GM21381 (cell line): ENCODE results near the gene SCYL2.
"Not testable (repeated sequence)": the region's sequence is repeated elsewhere in the genome, so short reads cannot be mapped to it uniquely, and the experiment has no call there.

Source experiments
- ATAC-seq: cut with Tn5 transposase; IDR thresholded peaks from one replicate; pipeline ENCODE4 v1.9.1; 2021; ENCODE audit warnings: mild to moderate bottlenecking, moderate library complexity; ENCODE audit not compliant: unreplicated experiment

The SCYL2 gene

DNA sequence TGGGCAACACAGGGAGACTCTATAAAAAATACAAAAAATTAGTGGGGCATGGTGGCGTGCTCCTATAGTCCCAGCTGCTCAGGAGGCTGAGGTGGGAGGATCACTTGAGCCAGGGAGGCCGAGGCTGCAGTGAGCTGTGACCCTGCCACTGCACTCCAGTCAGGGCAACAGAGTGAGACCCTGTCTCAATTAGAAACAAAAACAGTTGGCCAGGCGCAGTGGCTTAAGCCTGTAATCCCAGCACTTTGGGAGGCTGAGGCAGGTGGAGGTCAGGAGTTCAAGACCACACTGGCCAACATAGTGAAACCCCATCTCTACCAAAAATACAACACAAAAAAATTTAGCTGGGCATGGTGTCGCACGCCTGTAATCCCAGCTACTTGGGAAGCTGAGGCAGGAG is 1.9 kb upstream of the SCYL2 start:
- ATAC-seq: not testable (repeated sequence)

DNA sequence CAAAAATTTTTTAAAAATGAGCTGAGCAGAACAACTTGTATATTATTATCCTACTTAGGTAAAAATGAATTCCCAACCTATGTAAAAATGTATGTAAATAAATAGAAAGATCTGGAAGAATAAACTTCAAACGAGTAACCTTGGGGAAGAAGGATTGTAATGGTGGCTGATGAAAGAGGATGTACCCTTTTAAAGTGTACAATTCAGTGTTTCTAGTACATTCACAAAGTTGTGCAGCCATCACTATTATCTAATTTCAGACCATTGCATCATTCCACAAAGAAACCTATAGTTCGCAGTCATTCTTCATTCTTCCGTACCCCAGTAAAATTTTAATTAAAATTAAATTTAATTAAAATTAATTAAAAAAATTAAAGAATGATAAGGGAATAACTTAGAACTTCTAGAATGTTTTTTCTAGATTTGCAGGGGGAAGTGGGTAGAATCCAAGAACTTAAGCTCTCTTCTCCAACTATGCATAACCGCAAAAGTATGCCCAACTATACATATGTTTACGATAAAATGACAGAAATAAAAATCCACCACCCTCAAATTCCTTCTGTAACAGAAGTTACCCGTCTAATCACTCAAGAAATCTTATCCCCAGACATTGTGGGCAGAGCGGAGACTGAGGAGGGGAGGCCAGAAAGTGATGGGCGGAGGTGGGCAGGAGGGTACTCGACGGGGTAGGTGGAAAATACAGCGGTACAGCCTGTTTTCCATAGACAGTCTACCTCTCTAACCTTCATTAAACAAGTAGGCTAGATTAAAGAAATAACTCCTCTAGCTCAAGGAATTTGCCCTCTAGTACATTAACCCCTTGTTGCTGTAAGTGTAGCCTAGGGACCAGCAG is 1.0 kb upstream of the SCYL2 start:
- ATAC-seq: peak; percentile 13

GRCh38 chr12:100266585-100266834 is 467 bp upstream of the SCYL2 start:
- ATAC-seq: peak; percentile 86

GRCh38 chr12:100267603-100268281 is 765 bp downstream of the SCYL2 start:
- ATAC-seq: peak; percentile 5

GRCh38 chr12:100268835-100269564 is 2.0 kb downstream of the SCYL2 start:
- no peak for ATAC-seq

DNA sequence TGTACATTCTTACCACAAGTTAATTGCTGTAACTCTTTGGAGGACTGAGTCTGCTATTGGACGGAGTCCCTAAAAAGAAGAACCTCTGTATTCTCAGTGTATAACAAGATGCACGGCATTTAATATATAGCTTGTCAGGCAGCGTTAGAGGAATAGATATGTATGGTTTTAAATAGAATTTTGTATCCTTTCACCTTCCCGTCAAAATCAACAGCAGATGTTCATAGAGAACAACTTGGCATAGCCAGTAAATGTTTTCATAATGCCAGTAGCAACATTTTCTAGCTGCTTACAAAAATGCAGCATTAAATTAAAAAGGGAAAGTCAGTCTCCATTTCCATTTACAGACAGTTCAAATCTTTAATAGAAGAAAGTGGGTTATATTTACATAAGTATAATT is 6.8 kb downstream of the SCYL2 start:
- ATAC-seq: no peak

DNA sequence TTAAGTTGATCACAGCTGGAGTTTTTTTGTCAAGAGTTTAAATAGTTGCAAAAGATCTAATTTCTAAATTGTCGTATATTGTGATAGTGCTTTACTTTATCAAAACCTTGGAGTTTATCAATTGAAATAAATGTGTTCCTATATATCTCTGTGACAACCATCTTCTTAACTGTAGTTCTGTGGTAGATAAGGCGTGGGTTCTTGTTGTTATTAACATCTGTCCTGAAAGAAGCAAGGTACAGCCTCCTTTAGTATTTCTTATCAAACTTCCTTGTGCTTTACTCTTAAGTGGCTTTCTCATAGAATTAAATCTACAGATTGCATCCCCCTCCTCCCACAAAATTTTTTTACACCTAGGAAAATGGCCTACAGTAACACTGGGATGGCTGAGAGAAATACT is 7.3 kb downstream of the SCYL2 start:
- ATAC-seq: no peak

GRCh38 chr12:100279159-100279558 is 12.2 kb downstream of the SCYL2 start:
- ATAC-seq: no peak

GRCh38 chr12:100279607-100280244 is 12.7 kb downstream of the SCYL2 start:
- no peak for ATAC-seq

DNA sequence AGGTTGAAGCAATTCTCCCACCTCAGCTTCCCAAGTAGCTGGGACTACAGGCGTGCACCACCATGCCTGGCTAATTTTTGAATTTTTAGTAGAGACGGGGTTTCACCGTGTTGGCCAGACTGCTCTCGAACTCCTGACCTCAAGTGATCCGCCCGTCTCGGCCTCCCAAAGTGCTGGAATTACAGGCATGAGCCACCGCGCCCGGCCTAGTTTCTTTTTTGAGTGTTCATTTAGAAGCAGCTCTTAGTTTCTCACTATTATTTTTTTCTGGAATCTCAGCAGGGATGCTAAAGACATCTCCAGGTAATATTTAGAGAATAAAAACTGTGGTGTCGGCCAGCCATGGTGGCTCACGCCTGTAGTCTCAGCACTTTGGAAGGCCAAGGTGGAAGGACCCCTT is 17.6 kb downstream of the SCYL2 start:
- ATAC-seq: not testable (repeated sequence)

- ATAC-seq: no peak
Measured at GRCh38 chr12:100289038-100289437, 22.1 kb downstream of the SCYL2 start.

DNA sequence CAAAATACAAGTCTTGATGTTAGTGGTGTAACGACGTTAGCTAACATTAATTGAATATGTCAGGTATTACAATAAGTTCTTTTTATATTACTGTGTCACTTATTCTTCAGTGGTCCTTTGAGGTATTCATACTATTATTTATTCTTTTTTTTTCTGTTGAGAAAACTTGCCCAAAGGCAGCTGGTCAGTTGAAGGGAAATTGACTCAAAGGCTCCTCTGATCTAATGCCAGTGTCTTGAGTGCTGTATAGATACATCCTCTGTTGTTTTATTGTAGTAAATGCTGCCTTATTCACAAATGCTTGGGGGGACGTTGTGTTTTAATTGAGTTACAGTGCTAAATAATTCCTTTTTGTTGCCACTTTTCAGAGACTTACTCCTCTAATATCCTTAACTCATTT is 23.0 kb downstream of the SCYL2 start:
- ATAC-seq: no peak

DNA sequence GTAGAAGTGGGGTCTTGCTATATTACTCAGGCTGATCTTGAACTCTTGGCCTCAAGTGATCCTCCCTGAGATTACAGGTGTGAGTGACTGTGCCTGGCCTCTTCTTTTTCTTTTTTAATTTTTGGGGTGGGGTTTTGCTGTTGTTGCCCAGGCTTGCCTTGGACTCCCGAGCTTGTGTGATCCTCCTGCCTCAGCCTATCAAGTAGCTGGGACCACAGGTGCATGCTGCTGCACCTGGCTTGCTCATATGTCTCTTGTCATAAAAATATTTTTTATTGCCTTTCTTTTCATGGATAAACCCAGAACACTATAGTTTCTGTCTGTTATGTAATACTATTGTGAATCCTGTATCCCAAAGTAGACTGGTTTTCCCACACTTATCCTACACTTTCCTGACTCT is 26.0 kb downstream of the SCYL2 start:
- ATAC-seq: no peak

GRCh38 chr12:100294366-100294765 is 27.4 kb downstream of the SCYL2 start:
- not testable (repeated sequence) for ATAC-seq

DNA sequence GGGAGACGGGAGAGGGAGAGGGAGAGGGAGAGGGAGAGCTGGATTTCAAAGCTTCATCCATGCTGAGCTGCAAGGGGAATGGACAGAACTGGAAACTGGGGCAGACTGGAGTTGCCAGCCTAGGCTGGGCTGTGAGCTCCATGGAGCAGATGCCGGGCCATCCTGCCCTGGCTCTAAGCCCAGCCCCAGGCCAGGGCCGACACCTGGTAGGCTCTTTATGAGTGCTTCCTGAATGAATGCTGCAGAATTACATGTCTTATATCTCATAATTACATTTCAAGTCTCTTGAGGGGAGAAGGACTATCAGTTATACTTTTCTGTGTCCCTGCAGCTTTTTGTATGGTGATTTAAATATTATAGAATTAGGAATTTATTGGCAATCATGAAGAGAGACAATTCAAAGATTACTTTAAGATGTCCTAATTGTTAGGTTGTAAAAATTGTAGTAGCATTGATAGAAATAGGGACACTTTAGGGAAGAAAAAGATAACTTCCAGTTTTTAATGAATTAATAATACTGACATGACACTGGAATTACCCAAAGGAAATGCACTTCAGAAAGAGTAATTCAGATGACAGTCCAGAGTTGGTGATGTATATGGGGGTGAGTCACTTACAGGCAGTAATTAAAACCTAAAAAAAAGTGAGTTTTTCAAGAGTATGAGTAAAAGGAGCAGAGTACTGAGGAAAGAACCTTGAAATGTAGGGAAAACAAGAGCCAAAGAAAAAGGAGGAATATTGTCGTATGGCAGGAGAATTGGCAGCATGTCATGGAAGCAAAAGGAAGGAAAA is 29.0 kb downstream of the SCYL2 start:
- ATAC-seq: no peak

GRCh38 chr12:100302081-100302480 is 35.1 kb downstream of the SCYL2 start:
- no peak for ATAC-seq

GRCh38 chr12:100303831-100304230 is 36.9 kb downstream of the SCYL2 start:
- no peak for ATAC-seq

GRCh38 chr12:100304334-100304733 is 37.4 kb downstream of the SCYL2 start:
- not testable (repeated sequence) for ATAC-seq

DNA sequence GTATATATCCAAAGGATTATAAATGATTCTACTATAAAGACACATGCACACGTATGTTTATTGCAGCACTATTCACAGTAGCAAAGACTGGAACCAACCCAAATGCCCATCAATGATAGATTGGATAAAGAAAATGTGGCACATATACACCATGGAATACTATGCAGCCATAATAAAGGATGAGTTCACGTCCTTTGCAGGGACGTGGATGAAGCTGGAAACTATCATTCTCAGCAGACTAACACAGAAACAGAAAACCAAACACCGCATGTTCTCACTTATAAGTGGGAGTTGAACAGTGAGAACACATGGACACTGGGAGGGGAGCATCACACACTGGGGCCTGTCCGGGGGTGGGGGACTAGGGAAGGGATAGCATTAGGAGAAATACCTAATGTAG is 41.2 kb downstream of the SCYL2 start:
- not testable (repeated sequence) for ATAC-seq

- ATAC-seq: no peak
Measured at GRCh38 chr12:100311317-100311716, 44.3 kb downstream of the SCYL2 start.

DNA sequence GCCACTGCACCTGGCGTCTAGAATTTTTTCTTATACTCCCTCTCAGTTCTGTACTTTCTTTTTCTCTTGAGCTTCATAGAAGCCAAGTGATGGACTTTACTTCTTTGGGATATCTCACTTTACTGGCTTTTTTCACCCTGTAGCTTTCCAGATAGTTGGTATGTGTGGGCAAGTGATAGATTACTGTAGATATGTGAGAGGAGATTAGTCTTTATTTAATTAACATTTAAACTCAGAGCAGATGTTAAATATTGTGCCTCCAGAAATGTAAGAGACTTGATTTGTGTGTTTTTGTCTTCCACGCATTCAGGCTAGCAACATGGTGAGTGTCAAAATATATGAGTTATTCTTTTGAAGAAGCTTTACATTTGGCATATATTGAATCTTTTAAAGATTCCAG is 50.4 kb downstream of the SCYL2 start:
- ATAC-seq: no peak
